H1 (cell line): Measurements from ENCODE around the gene CCNA2. TPM values are rescaled to one million over a fixed set of nuclear protein-coding genes. Genes with fewer than 3 reads are reported as not detected.

Experiments
- CTCF ChIA-PET: fragments of 300-600 bp; sonication (Branson Sonifier 250); formaldehyde crosslinking; loops from one replicate; lab custom pipeline; 2021; ENCODE audit not compliant: partially characterized antibody; lab: Charles Lee
- POLR2A ChIA-PET: fragments of 300-600 bp; sonication (Branson Sonifier 250); formaldehyde crosslinking; loops from one replicate; lab custom pipeline; 2021; ENCODE audit warnings: inconsistent platforms; ENCODE audit not compliant: partially characterized antibody; lab: Charles Lee
- DNase-seq, 2 experiments: peaks; one replicate each; pipeline versions ENCODE4 v3.0.0 to v3.0.0-alpha.2; 2010 to 2022; ENCODE audit warnings: low spot score in 2 of 2, low read depth in 1 of 2, mixed read lengths in 1 of 2
- FAIRE-seq: peaks from 2 replicates; lab custom pipeline; 2011; peaks lifted over from hg19 to GRCh38; lab: Jason Lieb, UNC
- H2AFZ ChIP-seq: 2 replicates; pipeline ENCODE4 v1.8.1; 2012; ENCODE audit warnings: low read length, inconsistent platforms
- H2AK5ac ChIP-seq: 2 replicates; pipeline ENCODE4 v1.6.1; 2013; ENCODE audit warnings: low read depth, low read length
- H2BK120ac ChIP-seq: replicated peaks from 2 replicates; pipeline ENCODE3; 2013; ENCODE audit warnings: low read depth, low read length, inconsistent platforms
- H2BK12ac ChIP-seq: 2 replicates; pipeline ENCODE4 v1.6.1; 2013; ENCODE audit warnings: low read depth, low read length
- H2BK15ac ChIP-seq: 2 replicates; pipeline ENCODE4 v1.6.1; 2013; ENCODE audit warnings: low read length
- H2BK20ac ChIP-seq: 2 replicates; pipeline ENCODE4 v1.6.1; 2013; ENCODE audit warnings: low read length
- H2BK5ac ChIP-seq: 2 replicates; pipeline ENCODE4 v1.6.1; 2013; ENCODE audit warnings: low read depth, low read length
- H3K14ac ChIP-seq: 2 replicates; pipeline ENCODE4 v1.6.1; 2013; ENCODE audit warnings: inconsistent platforms; ENCODE audit not compliant: insufficient read length
- H3K18ac ChIP-seq: 2 replicates; pipeline ENCODE4 v1.6.1; 2013; ENCODE audit warnings: low read length; ENCODE audit errors: extremely low read depth
- H3K23ac ChIP-seq: 2 replicates; pipeline ENCODE4 v1.6.1; 2013; ENCODE audit warnings: inconsistent platforms; ENCODE audit not compliant: insufficient read length
- H3K23me2 ChIP-seq: 2 replicates; pipeline ENCODE4 v1.6.1; 2013; ENCODE audit warnings: low read depth, low read length
- H3K27ac ChIP-seq: 2 replicates; pipeline ENCODE4 v1.6.1; 2011; ENCODE audit warnings: low read depth, low read length, inconsistent platforms
- H3K27me3 ChIP-seq, 4 experiments: replicated peaks in 1 of 4; 1 replicate in 1 of 4; 2 replicates in 3 of 4; pipeline versions ENCODE4 v1.6.1 to v1.8.1; 2011 to 2013; ENCODE audit warnings: low read length in 3 of 4, mild to moderate bottlenecking in 3 of 4, inconsistent platforms in 2 of 4, mixed read lengths in 2 of 4, moderate library complexity in 1 of 4; ENCODE audit not compliant: control insufficient read depth in 3 of 4, insufficient read depth in 3 of 4; ENCODE audit errors: extremely low read depth in 1 of 4
- H3K36me3 ChIP-seq, 4 experiments: 2 replicates each; pipeline versions ENCODE4 v1.6.1 to v1.8.1; 2011 to 2013; ENCODE audit warnings: mild to moderate bottlenecking in 4 of 4, low read length in 3 of 4, moderate library complexity in 2 of 4, control low read depth in 1 of 4, inconsistent platforms in 1 of 4; ENCODE audit not compliant: insufficient read depth in 4 of 4, control insufficient read depth in 2 of 4
- H3K4ac ChIP-seq: replicated peaks from 2 replicates; pipeline ENCODE3; 2013; ENCODE audit warnings: low read length, low read depth, mixed read lengths, inconsistent platforms; ENCODE audit not compliant: insufficient read length
- H3K4me1 ChIP-seq, 4 experiments: replicated peaks in 1 of 4; 1 replicate in 1 of 4; 2 replicates in 3 of 4; pipeline versions ENCODE4 v1.6.1 to v1.8.1; 2011 to 2013; ENCODE audit warnings: low read length in 3 of 4, inconsistent platforms in 2 of 4, mixed read lengths in 1 of 4; ENCODE audit not compliant: insufficient read depth in 4 of 4, control insufficient read depth in 3 of 4
- H3K4me2 ChIP-seq, 2 experiments: 2 replicates each; pipeline versions ENCODE4 v1.6.1 to v1.8.1; 2011 to 2013; ENCODE audit warnings: low read depth in 2 of 2, low read length in 2 of 2, control low read depth in 1 of 2, inconsistent platforms in 1 of 2, mild to moderate bottlenecking in 1 of 2; ENCODE audit not compliant: insufficient read depth in 1 of 2
- H3K4me3 ChIP-seq, 4 experiments: fragments of 200-600, 300-600 bp in 1 of 4; sonication (generic), shearing (Covaris generic), sonication (Bioruptor Twin) in 1 of 4; 2 replicates each; pipeline versions ENCODE4 v1.5.1 to v1.8.1; 2011 to 2016; ENCODE audit warnings: low read length in 4 of 4, low read depth in 3 of 4, control low read depth in 2 of 4, inconsistent platforms in 2 of 4, mild to moderate bottlenecking in 2 of 4, mixed read lengths in 1 of 4, moderate library complexity in 1 of 4; ENCODE audit not compliant: insufficient read depth in 2 of 4; ENCODE audit errors: extremely low read depth in 1 of 4
- H3K56ac ChIP-seq: replicated peaks from 2 replicates; pipeline ENCODE3; 2013; ENCODE audit warnings: low read depth, mild to moderate bottlenecking, mixed read lengths, low read length, inconsistent platforms; ENCODE audit not compliant: insufficient read length
- H3K79me1 ChIP-seq: 2 replicates; pipeline ENCODE4 v1.6.1; 2013; ENCODE audit warnings: low read depth, low read length, control low read depth
- H3K79me2 ChIP-seq, 2 experiments: 2 replicates each; pipeline versions ENCODE4 v1.6.1 to v1.8.1; 2012 to 2013; ENCODE audit warnings: low read length in 2 of 2, mild to moderate bottlenecking in 2 of 2, inconsistent platforms in 1 of 2; ENCODE audit not compliant: insufficient read depth in 2 of 2, control insufficient read depth in 1 of 2
- H3K9ac ChIP-seq, 4 experiments: replicated peaks in 1 of 4; 1 replicate in 1 of 4; 2 replicates in 3 of 4; pipeline versions ENCODE4 v1.6.1 to v1.8.1; 2011 to 2013; ENCODE audit warnings: low read depth in 3 of 4, low read length in 3 of 4, control low read depth in 2 of 4, mild to moderate bottlenecking in 2 of 4, moderate library complexity in 2 of 4, inconsistent platforms in 1 of 4; ENCODE audit errors: extremely low read depth in 1 of 4
- H3K9me3 ChIP-seq, 2 experiments: 2 replicates each; pipeline versions ENCODE4 v1.6.1 to v1.8.1; 2012 to 2013; ENCODE audit warnings: mild to moderate bottlenecking in 2 of 2, moderate library complexity in 2 of 2, control low read depth in 1 of 2, inconsistent platforms in 1 of 2, low read depth in 1 of 2, low read length in 1 of 2, mixed read lengths in 1 of 2; ENCODE audit not compliant: insufficient read depth in 2 of 2
- H4K20me1 ChIP-seq, 2 experiments: replicated peaks in 1 of 2; 2 replicates each; pipeline versions ENCODE3 to v1.8.1; 2011 to 2013; ENCODE audit warnings: inconsistent platforms in 2 of 2, low read length in 2 of 2, mild to moderate bottlenecking in 1 of 2; ENCODE audit not compliant: insufficient read depth in 2 of 2, control insufficient read depth in 1 of 2
- H4K5ac ChIP-seq: 2 replicates; pipeline ENCODE4 v1.6.1; 2013; ENCODE audit warnings: low read length, low read depth, mixed read lengths, inconsistent platforms; ENCODE audit not compliant: insufficient read length
- H4K8ac ChIP-seq: 2 replicates; pipeline ENCODE4 v1.8.0; 2013; ENCODE audit warnings: mild to moderate bottlenecking, moderate library complexity, low read length, inconsistent platforms; ENCODE audit not compliant: insufficient read depth; ENCODE audit errors: extremely low read depth
- H4K91ac ChIP-seq: replicated peaks from 2 replicates; pipeline ENCODE3; 2013; ENCODE audit warnings: low read length, mixed read lengths, inconsistent platforms; ENCODE audit not compliant: insufficient read length
- BACH1 ChIP-seq: IDR thresholded peaks from 2 replicates; pipeline ENCODE4 v1.6.1; 2012; ENCODE audit warnings: low read length, improper control_type of control experiment
- CHD1 ChIP-seq: IDR thresholded peaks from 2 replicates; pipeline ENCODE4 v1.6.1; 2012; ENCODE audit warnings: low read depth, low read length, improper control_type of control experiment
- NANOG ChIP-seq: IDR thresholded peaks from 2 replicates; pipeline ENCODE4 v1.6.1; 2011; ENCODE audit warnings: low read length, low read depth, mild to moderate bottlenecking, inconsistent platforms; ENCODE audit not compliant: insufficient read depth, poor library complexity, severe bottlenecking
- NRF1 ChIP-seq: IDR thresholded peaks from 2 replicates; pipeline ENCODE4 v1.6.1; 2011; ENCODE audit warnings: mild to moderate bottlenecking, low read depth, low read length, improper control_type of control experiment
- WGBS, 2 experiments: shearing (Covaris generic) in 1 of 2; methylation state at CpG; one replicate each; pipeline versions ENCODE4 v1.1.6 to v1.1.7; 2013 to 2015; ENCODE audit warnings: low lambda C conversion rate in 2 of 2, mixed read lengths in 2 of 2, inconsistent platforms in 1 of 2, low coverage in 1 of 2, missing lambda C conversion rate in 1 of 2; ENCODE audit not compliant: insufficient replicate concordance in 2 of 2, insufficient coverage in 1 of 2, insufficient read length in 1 of 2; ENCODE audit errors: extremely low coverage in 1 of 2, missing lambda C conversion rate in 1 of 2; 5-methylcytosine and 5-hydroxymethylcytosine counted together
- polyA plus RNA-seq, 7 experiments: library from polyadenylated mRNA; depleted of rRNA in 3 of 7; stranded (reverse) in 5 of 7; unstranded in 2 of 7; fragments of >200 nt in 5 of 7; fragments of 200-250 nt in 2 of 7; gene quantifications; 1 replicate in 5 of 7; 2 replicates in 1 of 7; 4 replicates in 1 of 7; pipeline versions ENCODE4 v1.2.1 to v1.2.3, GENCODE V29; 2011 to 2013; ENCODE audit warnings: missing spikeins in 2 of 7, mixed read lengths in 2 of 7
- total RNA-seq: library from RNA; stranded (reverse); fragmentation: NEBNext Ultra II Directional; extraction: Animal tissue kit (Norgen Biotek cat#: 25700); gene quantifications from 2 replicates; pipeline ENCODE4 v1.2.1, GENCODE V29; 2021

CCNA2 gene
- total and polyA plus RNA-seq, 2 of the 8 experiments (the other 6 are each of a cell fraction or from before 2014, with no cell fraction given): 42.1 to 98.6 TPM

DNA sequence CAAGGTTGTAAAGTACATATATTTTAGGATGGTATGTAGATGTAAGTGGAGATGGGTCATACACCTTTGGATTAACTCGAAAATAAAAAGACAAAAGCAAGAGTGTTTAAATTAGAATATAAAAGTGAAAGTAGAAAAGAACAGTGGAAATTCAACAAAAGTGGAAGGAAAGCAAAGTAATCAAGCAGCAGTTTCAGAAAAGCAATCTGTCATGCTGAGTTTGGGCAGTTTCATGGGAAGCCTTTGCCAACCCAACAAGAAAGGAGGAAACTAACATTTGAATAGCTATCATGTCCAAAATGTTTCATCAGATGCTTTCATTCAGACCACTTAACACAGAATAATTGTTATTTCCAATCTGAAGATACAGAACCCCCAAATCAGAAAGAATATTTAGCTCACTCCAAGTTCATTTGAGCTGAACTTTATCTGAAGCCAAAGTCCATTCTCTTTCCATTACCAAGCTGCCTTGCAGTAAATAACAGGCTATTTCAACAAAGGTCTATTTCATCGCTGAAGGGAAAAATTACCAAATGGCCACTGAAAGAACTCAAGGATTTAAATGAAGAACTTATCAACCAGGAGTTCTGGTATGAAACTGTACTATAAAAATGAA is 24.4 kb downstream of the CCNA2 start:
- no peak overlapping the region for H3K9ac ChIP-seq
- H3K23me2 ChIP-seq: peaks cover 3% of the 10 kb centered on the region
- H2AFZ ChIP-seq: no peak overlapping the region
- WGBS, 2 experiments: 91% methylated on average over 2 of the region's 2 CpGs; no CpG with 5 or more reads in 1 of the 2 experiments
- no peaks in the 10 kb centered on the region for H4K20me1 ChIP-seq
- no peak overlapping the region for H4K8ac ChIP-seq
- H2BK15ac ChIP-seq: no peak overlapping the region
- H3K79me2 ChIP-seq: peaks cover 3 to 18% of the 10 kb centered on the region in 2 experiments; a peak in 2 of 4 replicates
- FAIRE-seq: no peak
- no peak for DNase-seq
- no peak overlapping the region for H4K91ac ChIP-seq
- ChIA-PET POLR2A (interaction anchor here (1.4 to 14.8 kb wide), 3 partner anchors 20 to 35 kb away, joined by 3 to 246 read pairs (median 5); partner anchors contain the start of genes CCNA2 and SMIM43), CTCF (no interaction called here)
- H3K4ac ChIP-seq: no peak overlapping the region
- H3K4me2 ChIP-seq: no peak overlapping the region
- no peaks in the 10 kb centered on the region for H3K79me1 ChIP-seq
- no peak overlapping the region for H2AK5ac ChIP-seq
- H3K18ac ChIP-seq: no peak overlapping the region
- H3K23ac ChIP-seq: no peak overlapping the region
- H2BK5ac ChIP-seq: no peak overlapping the region
- no peak overlapping the region for H3K4me3 ChIP-seq
- no peak overlapping the region for H3K56ac ChIP-seq
- no peak overlapping the region for H4K5ac ChIP-seq
- no peak overlapping the region for H2BK120ac ChIP-seq
- no peak overlapping the region; the same call in 1 of the 2 replicates for H2BK12ac ChIP-seq
- no peaks in the 10 kb centered on the region for H3K27me3 ChIP-seq
- no peak overlapping the region for H2BK20ac ChIP-seq
- TF ChIP-seq CHD1: no peak
- no peak for TF ChIP-seq NANOG
- TF ChIP-seq BACH1: no peak
- no peak for TF ChIP-seq NRF1
- no peaks in the 10 kb centered on the region for H3K9me3 ChIP-seq
- peaks cover 8 to 20% (median 13%) of the 10 kb centered on the region in 4 experiments for H3K4me1 ChIP-seq
- H3K14ac ChIP-seq: no peak overlapping the region
- no peak overlapping the region for H3K27ac ChIP-seq
- peaks cover 7 to 19% (median 11%) of the 10 kb centered on the region in 4 experiments; a peak in 7 of 8 replicates for H3K36me3 ChIP-seq
